Left cardiac atrium (tissue), 4 donors: ENCODE measurements around the gene NTHL1. TPM values are rescaled to one million over a fixed set of nuclear protein-coding genes. Genes with fewer than 3 reads are reported as not detected.
A peak's percentile ranks its signal among the peaks of the same experiment; 100 is the strongest.

Experiments used
- ATAC-seq, 2 donors: fragments of 200-7000 bp; cut with Tn5 transposase; one replicate each; pipeline ENCODE4 v1.9.1; 2020; ENCODE audit warnings: mild to moderate bottlenecking in 2 of 2, moderate library complexity in 2 of 2
- DNase-seq: peaks from one replicate; pipeline ENCODE4 v3.0.0-alpha.2; 2020
- intact Hi-C, 2 donors: fragments of 100-400 bp; cut with DNase I; formaldehyde crosslinking; loops; one replicate each; pipeline versions ENCODE4 v1.14.1 to v1.15.1; 2022 to 2023
- total RNA-seq, 2 donors: library from RNA; stranded (reverse); fragmentation: NEBNext Ultra II Directional; extraction: Animal tissue kit (Norgen Biotek cat#: 25700); gene quantifications; one replicate each; pipeline ENCODE4 v1.2.1, GENCODE V29; 2021
- donor health status: DM: no; HTN: yes; CAD: no.
- donor health status: DM: no; HTN: yes; CAD: no; lungs with severe emphysema.
- donor health status: DM: yes; HTN: yes; CAD: no.
- donor health status: Dilated cardiomyopathy.

NTHL1 gene
- total RNA-seq, 2 donors from 2014 or later = 5.7 to 16.6 TPM

GRCh38 chr16:2085669-2086068 is 38.0 kb upstream of the NTHL1 start:
- ATAC-seq (no peak), DNase-seq (no peak)
- intact Hi-C loops = no loop called here

- ATAC-seq = no peak
- DNase-seq = no peak
- intact Hi-C loops = no loop called here
Observed at GRCh38 chr16:2084895-2085625, 37.4 kb upstream of the NTHL1 start.

- ATAC-seq = no peak
- intact Hi-C loops = no loop called here
Observed at GRCh38 chr16:2083876-2084780, 36.5 kb upstream of the NTHL1 start.

GRCh38 chr16:2083409-2083808 is 35.8 kb upstream of the NTHL1 start:
- intact Hi-C loops = no loop called here
- no peak for ATAC-seq
- no peak for DNase-seq

More at GRCh38 chr16:2083876-2084780, 36.5 kb upstream of the NTHL1 start:
- no peak for DNase-seq

- ATAC-seq = peak in 1 of 2 donors; percentile 17
- DNase-seq = no peak
- intact Hi-C loops = no loop called here
Observed at GRCh38 chr16:2082983-2083364, 35.3 kb upstream of the NTHL1 start.

GRCh38 chr16:2082171-2082982 is 34.7 kb upstream of the NTHL1 start:
- DNase-seq = no peak
- intact Hi-C loops = no loop called here
- ATAC-seq = peak; percentile 12 to 56

- peak in 1 of 2 donors; percentile 6 for ATAC-seq
- no peak for DNase-seq
- intact Hi-C loops = no loop called here
Observed at GRCh38 chr16:2081201-2082084, 33.8 kb upstream of the NTHL1 start.

- intact Hi-C loops = no loop called here
- no peak for ATAC-seq
- DNase-seq = peak; percentile 19
Observed at GRCh38 chr16:2079991-2080390, 32.4 kb upstream of the NTHL1 start.

- no peak for ATAC-seq
- intact Hi-C loops = no loop called here
- no peak for DNase-seq
Observed at GRCh38 chr16:2079311-2079800, 31.7 kb upstream of the NTHL1 start.

- DNase-seq = no peak
- ATAC-seq = no peak
- intact Hi-C loops = no loop called here
Observed at GRCh38 chr16:2078691-2079090, 31.1 kb upstream of the NTHL1 start.

GRCh38 chr16:2078096-2078495 is 30.5 kb upstream of the NTHL1 start:
- ATAC-seq = no peak
- intact Hi-C loops = no loop called here

GRCh38 chr16:2077696-2078095 is 30.1 kb upstream of the NTHL1 start:
- ATAC-seq (no peak), DNase-seq (no peak)
- intact Hi-C loops = no loop called here

More at GRCh38 chr16:2078096-2078495, 30.5 kb upstream of the NTHL1 start:
- no peak for DNase-seq

GRCh38 chr16:2077016-2077415 is 29.4 kb upstream of the NTHL1 start:
- intact Hi-C loops = no loop called here
- DNase-seq (no peak), ATAC-seq (no peak)

GRCh38 chr16:2076072-2076865 is 28.6 kb upstream of the NTHL1 start:
- intact Hi-C loops = no loop called here
- no peak for DNase-seq
- no peak for ATAC-seq

- ATAC-seq (no peak), DNase-seq (no peak)
- intact Hi-C loops = no loop called here
Observed at GRCh38 chr16:2075631-2076030, 28.0 kb upstream of the NTHL1 start.

- ATAC-seq = no peak
- intact Hi-C loops = no loop called here
Observed at GRCh38 chr16:2074071-2074470, 26.4 kb upstream of the NTHL1 start.

GRCh38 chr16:2072926-2073325 is 25.3 kb upstream of the NTHL1 start:
- DNase-seq (no peak), ATAC-seq (no peak)
- intact Hi-C loops = no loop called here

More at GRCh38 chr16:2074071-2074470, 26.4 kb upstream of the NTHL1 start:
- peak; percentile 18 for DNase-seq
